ENCODE data around the gene GOLGA8H. TPM values are rescaled to one million over a fixed set of nuclear protein-coding genes. Genes with fewer than 3 reads are reported as not detected.
"Not testable (repeated sequence)": the region's sequence is repeated elsewhere in the genome, so short reads cannot be mapped to it uniquely, and the experiment has no call there.

GOLGA8H gene, protein sequence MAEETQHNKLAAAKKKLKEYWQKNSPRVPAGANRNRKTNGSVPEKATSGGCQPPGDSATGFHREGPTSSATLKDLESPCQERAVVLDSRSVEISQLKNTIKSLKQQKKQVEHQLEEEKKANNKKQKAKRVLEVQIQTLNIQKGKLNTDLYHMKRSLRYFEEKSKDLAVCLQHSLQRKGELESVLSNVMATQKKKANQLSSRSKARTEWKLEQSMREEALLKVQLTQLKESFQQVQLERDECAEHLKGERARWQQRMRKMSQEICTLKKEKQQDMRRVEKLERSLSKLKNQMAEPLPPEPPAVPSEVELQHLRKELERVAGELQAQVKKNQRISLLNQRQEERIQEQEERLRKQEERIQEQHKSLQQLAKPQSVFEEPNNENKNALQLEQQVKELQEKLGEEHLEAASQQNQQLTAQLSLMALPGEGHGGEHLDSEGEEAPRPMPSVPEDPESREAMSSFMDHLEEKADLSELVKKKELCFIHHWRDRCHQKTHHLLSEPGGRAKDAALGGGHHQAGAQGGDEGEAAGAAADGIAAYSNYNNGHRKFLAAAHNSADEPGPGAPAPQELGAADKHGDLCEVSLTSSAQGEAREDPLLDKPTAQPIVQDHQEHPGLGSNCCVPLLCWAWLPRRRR
- not detected for total RNA-seq

DNA sequence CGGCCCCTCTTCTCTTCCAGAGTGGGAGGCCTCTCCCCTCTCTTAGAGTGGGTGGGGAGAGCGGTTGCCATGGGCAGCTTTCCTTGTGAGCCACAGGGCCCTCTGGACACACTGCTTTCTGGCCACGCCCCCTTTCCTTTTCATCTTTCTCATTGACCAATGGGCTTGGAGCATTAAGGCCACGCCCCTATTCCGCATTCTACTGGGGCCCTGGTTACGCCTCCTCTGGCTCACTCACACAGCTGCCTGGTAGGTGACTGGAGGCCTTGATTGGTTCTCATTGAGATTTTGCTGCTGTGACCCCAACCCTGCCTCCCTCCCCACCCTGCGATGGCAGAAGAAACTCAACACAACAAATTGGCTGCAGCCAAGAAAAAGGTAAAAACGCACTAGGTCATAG is at the start of gene GOLGA8H:
Gene GOLGA8H (plus strand): TSS at position 233 of the 400 bp plus-strand sequence. CDS start 98 bp downstream, at position 331.
- H3K27me3 Mint-ChIP-seq; H3K36me3 Mint-ChIP-seq (ENCODE audit: low read depth); POLR2A ChIA-PET; H3K9me3 Mint-ChIP-seq; H3K4me3 Mint-ChIP-seq; CTCF ChIA-PET; DNase-seq; H3K27ac Mint-ChIP-seq; H3K4me1 Mint-ChIP-seq: not testable (repeated sequence)

- H3K4me3 Mint-ChIP-seq; POLR2A ChIA-PET; H3K9me3 Mint-ChIP-seq; CTCF ChIA-PET; H3K4me1 Mint-ChIP-seq; DNase-seq; H3K36me3 Mint-ChIP-seq (ENCODE audit: low read depth); H3K27me3 Mint-ChIP-seq; H3K27ac Mint-ChIP-seq: not testable (repeated sequence)
Measured at GRCh38 chr15:30566949-30567348, 36.9 kb upstream of the GOLGA8H start.

GRCh38 chr15:30573012-30573491 is 30.8 kb upstream of the GOLGA8H start:
- H3K4me1 Mint-ChIP-seq; H3K4me3 Mint-ChIP-seq; POLR2A ChIA-PET; H3K36me3 Mint-ChIP-seq (ENCODE audit: low read depth); CTCF ChIA-PET; H3K9me3 Mint-ChIP-seq; DNase-seq; H3K27me3 Mint-ChIP-seq; H3K27ac Mint-ChIP-seq: not testable (repeated sequence)

DNA sequence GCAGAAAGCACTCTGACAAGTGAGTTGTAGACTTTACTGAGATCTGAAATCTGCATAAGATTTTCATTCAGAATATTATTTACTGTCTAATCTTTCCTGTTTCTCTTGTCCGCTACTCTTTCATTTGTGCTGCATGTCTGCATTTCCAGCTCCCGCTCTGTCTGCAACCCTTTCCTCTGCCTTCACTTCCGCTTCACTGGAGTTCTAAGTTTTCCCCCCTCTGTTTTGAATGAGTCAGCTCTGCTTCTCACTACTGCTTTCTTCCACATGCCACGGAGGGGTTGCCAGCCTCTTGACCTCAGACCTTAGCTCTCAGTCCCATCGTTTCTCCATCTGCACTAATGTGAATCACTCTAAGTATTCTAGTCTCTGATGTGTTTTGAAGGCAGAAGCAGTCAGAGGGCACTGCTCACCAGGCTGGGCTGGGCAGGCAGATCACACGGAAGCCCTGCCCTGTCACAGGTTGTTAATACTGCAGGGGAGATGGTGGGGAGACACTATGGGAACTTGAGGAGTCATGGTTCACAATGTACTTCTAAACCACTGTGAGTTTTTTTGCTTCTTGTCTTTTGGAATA is 24.3 kb upstream of the GOLGA8H start:
- H3K27me3 Mint-ChIP-seq, CTCF ChIA-PET, H3K9me3 Mint-ChIP-seq: not testable (repeated sequence)

DNA sequence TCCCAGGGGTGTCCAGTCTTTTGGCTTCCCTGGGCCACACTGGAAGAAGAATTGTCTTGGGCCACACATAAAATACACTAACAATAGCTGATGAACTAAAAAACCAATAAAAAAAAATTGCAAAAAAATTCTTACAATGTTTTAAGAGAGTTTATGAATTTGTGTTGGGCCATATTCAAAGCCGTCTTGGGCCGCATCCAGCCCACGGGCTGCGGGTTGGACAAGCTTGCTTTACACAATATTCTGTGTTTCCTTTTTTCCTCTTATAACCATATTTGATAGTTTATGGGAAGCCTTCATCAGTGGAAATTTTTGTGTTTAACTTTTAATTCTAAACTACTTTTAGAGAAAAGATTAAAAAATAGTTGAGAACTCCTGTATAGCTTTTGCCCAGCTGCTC is 23.1 kb upstream of the GOLGA8H start:
- DNase-seq, H3K4me1 Mint-ChIP-seq, H3K4me3 Mint-ChIP-seq: not testable (repeated sequence)

More for the DNA sequence above, 24.3 kb upstream of the GOLGA8H start:
- POLR2A ChIA-PET; H3K36me3 Mint-ChIP-seq (ENCODE audit: low read depth); DNase-seq; H3K4me3 Mint-ChIP-seq; H3K4me1 Mint-ChIP-seq; H3K27ac Mint-ChIP-seq: not testable (repeated sequence)

DNA sequence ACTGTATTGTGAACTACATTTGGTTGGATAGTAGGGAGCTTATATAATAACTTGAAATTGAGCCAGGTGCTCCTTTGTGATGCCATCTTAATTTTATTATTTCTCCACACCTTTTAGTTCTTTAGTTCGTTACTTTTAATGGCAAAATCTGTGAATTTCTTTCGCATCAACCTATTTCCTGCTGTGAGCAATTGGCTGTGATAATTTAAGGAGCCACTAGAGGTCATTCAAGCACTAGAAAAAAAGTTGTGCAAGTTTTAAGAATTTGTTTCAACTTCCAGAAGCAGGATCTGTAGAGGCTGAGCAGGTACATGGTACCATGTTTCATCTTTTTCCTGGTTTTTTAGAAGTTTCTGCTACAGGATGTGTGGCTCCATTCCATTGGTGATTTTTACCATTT is 4.9 kb upstream of the GOLGA8H start:
- H3K27me3 Mint-ChIP-seq; H3K36me3 Mint-ChIP-seq (ENCODE audit: low read depth); POLR2A ChIA-PET; CTCF ChIA-PET; H3K9me3 Mint-ChIP-seq; H3K4me1 Mint-ChIP-seq; DNase-seq; H3K27ac Mint-ChIP-seq; H3K4me3 Mint-ChIP-seq: not testable (repeated sequence)

More for the DNA sequence above, 23.1 kb upstream of the GOLGA8H start:
- H3K36me3 Mint-ChIP-seq (ENCODE audit: low read depth); H3K27ac Mint-ChIP-seq; POLR2A ChIA-PET; CTCF ChIA-PET; H3K27me3 Mint-ChIP-seq; H3K9me3 Mint-ChIP-seq: not testable (repeated sequence)

- H3K9me3 Mint-ChIP-seq; H3K4me3 Mint-ChIP-seq; CTCF ChIA-PET; POLR2A ChIA-PET; H3K36me3 Mint-ChIP-seq (ENCODE audit: low read depth); H3K4me1 Mint-ChIP-seq; DNase-seq; H3K27me3 Mint-ChIP-seq; H3K27ac Mint-ChIP-seq: not testable (repeated sequence)
Measured at GRCh38 chr15:30612271-30612670, 8.4 kb downstream of the GOLGA8H start.

DNA sequence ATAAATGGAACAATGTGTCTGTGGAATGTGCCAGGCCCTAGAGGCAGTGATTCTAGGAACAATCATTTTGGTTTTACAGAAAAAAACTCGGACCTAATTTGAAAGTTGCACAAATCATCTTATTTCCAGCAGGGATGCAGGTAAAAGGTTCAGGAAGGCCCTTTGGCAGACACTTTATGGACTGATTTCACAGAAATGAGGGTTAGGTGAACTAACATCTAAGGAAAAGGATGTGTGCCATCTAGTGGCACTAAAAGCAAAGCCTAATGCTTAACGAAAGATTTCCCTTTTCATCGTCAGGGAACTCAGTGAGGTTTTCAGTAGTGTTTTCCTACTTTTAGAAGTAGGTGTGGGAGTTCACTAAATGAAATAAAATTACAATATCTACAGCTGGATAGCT is 17.5 kb downstream of the GOLGA8H start:
- H3K9me3 Mint-ChIP-seq; H3K4me3 Mint-ChIP-seq; DNase-seq; POLR2A ChIA-PET; H3K27ac Mint-ChIP-seq; CTCF ChIA-PET; H3K36me3 Mint-ChIP-seq (ENCODE audit: low read depth); H3K4me1 Mint-ChIP-seq; H3K27me3 Mint-ChIP-seq: not testable (repeated sequence)

DNA sequence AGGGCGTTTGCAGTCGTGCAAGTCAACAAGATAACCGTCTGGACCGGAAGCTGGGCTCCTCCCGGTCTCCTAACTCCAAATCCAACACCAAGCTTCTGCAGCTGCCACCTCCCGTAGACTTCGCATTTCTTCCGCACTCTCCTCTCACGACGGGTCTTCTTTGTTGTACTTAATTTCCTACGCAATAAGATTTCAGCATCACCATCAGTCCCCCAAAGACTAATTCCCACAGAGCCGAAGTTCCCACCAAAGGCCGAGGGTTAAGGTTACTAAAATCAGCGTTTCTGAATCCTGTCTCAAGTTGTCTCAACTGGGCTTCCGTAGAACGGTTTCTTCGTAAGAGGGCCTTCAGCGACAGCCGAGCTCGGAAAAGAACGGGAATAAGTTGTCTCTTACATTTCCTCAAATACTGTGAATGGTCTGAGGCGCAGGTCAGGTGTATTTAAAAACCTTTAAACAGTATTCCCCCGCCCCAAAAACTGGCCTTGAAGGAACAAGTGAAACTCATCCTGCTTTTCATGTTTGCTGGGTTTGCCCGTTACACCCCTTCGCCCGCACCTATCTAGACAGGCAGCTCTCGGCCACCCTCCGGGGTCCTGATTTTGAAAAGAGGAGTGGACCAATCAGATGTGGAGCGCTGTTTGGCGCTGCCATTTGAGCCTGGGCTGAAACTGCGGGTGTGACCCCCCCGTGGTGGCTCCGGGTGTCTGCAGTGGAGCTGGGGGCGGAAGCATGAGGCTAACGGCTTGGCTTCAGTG is 21.8 kb downstream of the GOLGA8H start, which contains the start of gene ARHGAP11B:
Gene ARHGAP11B (plus strand): TSS at position 693 of the 758 bp plus-strand sequence.
- H3K4me1 Mint-ChIP-seq = peaks cover 21% of the 10 kb centered on the region
- H3K4me3 Mint-ChIP-seq = peak within 1 kb of the TSS; percentile 99
- H3K27ac Mint-ChIP-seq = peak within 1 kb of the TSS; percentile 96
- H3K9me3 Mint-ChIP-seq, CTCF ChIA-PET, H3K27me3 Mint-ChIP-seq, POLR2A ChIA-PET: not testable (repeated sequence)
- peaks cover 16% of the 10 kb centered on the region for H3K36me3 Mint-ChIP-seq (ENCODE audit: low read depth)
- DNase-seq = peak; percentile 97

DNA sequence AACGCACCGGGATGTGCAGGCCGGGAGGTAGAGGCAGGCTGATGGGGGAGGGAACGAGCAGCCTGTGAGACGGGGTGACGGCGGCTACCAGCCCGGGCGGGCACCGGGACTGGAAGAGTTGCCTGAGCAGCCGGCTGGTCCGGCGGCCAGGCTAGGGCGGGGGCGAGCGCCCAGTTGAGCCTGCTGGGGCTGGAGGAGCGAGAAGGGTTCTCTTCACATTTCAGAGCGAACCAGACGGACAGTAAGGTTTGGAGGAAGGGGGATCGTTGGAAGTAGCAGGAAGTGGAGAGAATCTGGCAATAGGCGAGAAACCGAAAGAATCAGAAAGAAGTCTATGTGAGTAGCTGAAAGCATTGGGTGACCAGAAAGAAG is 22.4 kb downstream of the GOLGA8H start:
- H3K27me3 Mint-ChIP-seq, H3K9me3 Mint-ChIP-seq, CTCF ChIA-PET, POLR2A ChIA-PET: not testable (repeated sequence)
- Mint-ChIP-seq H3K27ac (peak overlapping the region; percentile 96), H3K36me3 (ENCODE audit: low read depth) (peaks cover 16% of the 10 kb centered on the region), H3K4me3 (peak overlapping the region; percentile 99), H3K4me1 (peaks cover 21% of the 10 kb centered on the region)
- peak; percentile 8 for DNase-seq

GRCh38 chr15:30626632-30627031 is 22.8 kb downstream of the GOLGA8H start:
- H3K4me1 Mint-ChIP-seq = peaks cover 21% of the 10 kb centered on the region
- H3K27ac Mint-ChIP-seq = peak overlapping the region; percentile 96
- H3K27me3 Mint-ChIP-seq, H3K9me3 Mint-ChIP-seq, CTCF ChIA-PET, POLR2A ChIA-PET: not testable (repeated sequence)
- DNase-seq = peak; percentile 11
- H3K4me3 Mint-ChIP-seq = peak overlapping the region; percentile 99
- peaks cover 16% of the 10 kb centered on the region for H3K36me3 Mint-ChIP-seq (ENCODE audit: low read depth)

DNA sequence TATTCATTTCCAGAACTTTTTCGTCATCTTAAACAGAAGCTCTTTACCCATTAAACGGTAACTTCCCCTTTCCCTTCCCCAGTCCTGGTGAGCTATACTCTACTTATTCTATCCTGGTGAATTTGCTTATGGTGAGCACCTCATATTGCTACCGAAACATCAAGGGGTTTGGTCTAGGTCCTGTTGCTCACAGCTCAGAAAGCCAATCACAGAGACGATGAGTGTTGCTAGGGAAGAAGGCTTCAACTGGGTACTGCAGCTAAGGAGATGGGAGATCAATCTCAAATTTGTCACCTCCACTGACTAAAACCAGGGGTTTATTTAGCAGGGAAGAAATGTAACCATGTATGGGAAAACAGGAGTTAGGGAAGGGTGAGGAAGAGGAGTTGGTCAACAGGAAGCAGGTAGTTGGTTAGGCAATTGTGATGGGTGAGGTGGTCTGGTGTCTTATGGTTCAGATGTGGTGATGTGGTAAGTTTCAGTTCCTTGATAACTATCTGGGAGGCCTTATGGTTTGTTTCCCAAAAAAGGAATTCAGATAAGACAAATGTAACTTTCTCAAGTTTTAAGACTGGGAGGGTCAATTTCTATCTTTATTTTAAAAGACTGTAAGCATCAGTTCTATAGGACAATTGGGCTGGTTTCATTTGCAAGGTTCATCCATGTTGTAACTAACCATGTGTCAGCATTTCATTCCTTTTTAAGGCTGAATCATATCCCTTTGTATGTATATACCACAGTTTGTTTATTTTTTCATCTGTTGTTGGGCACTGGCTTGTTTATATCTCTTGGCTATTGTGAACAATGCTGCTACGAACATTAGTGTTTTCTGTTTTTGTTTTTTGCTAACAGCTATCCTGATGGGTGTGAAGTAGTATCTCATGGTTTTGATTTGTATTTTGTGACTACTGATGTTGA is 46.4 kb downstream of the GOLGA8H start:
- POLR2A ChIA-PET = no interaction called here
- no peak for DNase-seq
- CTCF ChIA-PET = interaction anchor here (0.9 kb wide), 1 partner anchor 15 kb away, joined by 3 read pairs; no protein-coding TSS in a partner anchor
- H3K9me3 Mint-ChIP-seq = no peaks in the 10 kb centered on the region
- no peaks in the 10 kb centered on the region for H3K27me3 Mint-ChIP-seq
- peaks cover 50% of the 10 kb centered on the region for H3K4me1 Mint-ChIP-seq
- H3K36me3 Mint-ChIP-seq (ENCODE audit: low read depth) = peaks cover 59% of the 10 kb centered on the region
- H3K27ac Mint-ChIP-seq = peak overlapping the region; percentile 16
- no peak overlapping the region for H3K4me3 Mint-ChIP-seq

All from activated CD4-positive, alpha-beta T cell treated with anti-CD3 and anti-CD28 coated beads, Interleukin-2, amount 10 ng/mL, durations not matched to agents 7 days and 5 days (primary cell).